IPS DF 19.7 (cell line): ENCODE measurements around the gene NOTCH2.
A peak's percentile ranks its signal among the peaks of the same experiment; 100 is the strongest.

Experiments
- DNase-seq: peaks from one replicate; pipeline ENCODE4 v3.0.0-alpha.2; 2013; ENCODE audit warnings: low read depth, low spot score

Gene NOTCH2

DNA sequence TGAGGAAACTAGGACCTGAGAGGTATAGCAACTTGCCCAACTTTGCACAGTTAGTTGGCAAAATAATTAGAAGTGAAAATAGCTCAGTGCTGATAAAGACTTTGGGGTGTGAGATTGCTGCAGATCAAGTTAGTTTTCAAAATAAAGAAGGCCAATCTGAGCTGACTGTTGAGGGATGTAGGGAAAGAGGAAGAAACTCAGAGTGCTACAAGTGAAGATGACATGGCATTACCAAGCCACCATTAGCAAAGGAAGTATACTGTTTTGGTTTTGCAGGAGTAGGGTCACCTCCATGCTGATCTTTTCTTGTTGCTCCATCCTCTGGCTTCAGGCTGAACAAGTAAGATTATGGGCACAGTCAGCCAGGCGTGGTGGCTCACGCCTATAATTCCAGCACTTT is 94.5 kb downstream of the NOTCH2 start:
- DNase-seq: no peak

DNA sequence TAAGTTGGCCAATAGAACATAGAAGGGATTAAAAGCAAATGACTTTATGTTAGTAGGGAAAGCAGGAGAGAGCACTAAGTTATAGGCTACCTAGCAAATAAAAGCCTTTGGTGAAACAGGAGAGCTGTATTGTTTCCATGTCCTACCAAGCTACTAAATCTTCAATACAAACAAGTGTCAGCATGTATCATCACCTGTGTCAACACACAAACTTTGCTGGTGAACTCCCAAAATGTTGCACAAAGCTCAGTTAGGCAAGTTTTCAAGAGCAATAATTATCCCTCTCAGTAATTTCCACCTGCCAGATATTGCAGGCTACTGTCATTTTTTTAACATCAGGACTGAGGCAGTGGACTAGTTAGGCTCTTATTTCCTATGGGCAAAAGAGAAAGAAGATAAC is 95.4 kb downstream of the NOTCH2 start:
- no peak for DNase-seq

DNA sequence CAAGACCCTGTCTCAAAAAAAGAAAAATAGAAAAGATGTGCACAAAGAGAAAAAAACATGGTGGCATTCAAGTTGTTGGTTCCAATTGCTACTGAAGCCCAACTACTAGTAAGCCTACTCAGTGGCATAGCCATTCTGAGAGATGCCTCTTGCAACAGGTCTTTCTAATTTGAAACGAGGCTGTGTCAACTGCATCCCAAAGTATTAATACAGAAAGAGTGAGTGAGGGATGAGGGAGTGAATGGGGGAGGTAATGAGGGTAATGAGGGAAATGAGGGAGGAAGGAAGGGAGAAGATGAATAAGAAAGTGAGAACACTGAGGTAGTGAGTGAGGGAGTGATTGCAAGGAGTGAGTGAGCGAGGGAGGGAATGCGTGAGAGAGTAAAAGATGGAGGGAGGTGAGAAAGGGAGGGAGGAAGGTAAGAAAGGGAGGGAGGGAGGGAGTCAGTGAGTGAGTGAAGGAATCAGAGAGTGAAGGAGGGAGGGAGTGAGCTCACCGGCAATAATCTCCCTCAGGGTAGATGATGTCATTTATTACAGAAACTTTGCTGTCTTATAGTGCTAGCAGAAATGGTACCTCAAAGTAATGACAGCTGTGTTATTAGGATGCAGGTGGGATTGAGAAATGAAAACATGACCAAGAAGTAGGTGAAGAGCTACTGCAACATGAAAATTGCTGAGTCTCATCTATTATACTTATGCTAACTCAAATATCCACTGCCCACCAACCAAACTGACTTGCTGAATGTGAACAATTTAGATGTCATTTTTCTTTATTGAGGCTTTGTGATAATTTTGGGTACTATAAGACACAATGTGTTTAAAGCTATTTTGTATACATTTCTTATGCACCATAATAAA is 97.5 kb downstream of the NOTCH2 start:
- no peak for DNase-seq

DNA sequence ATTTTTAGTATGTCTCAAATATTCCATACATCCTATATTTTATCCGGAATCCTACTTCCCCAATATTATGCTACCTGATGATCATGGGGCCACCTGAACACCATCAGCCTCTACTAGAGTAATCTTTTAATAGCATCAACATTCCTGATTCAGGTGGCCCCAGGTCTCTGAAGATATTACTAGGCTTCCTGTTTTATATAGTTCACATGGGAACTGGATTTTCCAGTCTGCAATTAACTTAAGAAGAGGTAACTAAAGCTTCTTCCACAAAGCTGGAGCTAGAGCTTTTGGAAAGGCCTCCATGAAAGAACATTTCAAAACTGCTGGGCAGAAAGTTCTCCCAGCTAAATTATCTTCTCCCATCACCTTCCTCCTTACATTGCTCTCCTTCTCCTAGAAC is 100.9 kb downstream of the NOTCH2 start:
- DNase-seq: no peak

DNA sequence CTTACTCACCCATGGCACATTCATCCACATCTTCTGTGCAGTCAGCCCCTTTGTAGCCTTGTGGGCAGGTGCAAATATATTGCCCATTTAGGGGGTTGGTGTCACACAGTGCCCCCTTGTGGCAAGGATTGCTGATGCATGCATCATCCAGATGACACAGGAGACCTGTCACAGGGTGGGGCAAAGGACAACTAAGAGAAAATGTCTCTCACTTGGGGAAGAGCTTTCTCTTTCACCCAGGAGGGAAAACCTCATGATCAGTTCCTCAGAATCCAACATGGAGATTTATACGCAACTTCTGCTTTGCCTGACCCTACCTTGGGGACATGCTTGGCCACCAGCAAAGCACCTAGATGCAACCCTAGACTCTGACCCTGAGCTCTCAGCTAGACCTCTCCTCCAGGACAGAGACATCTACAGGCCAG is 101.4 kb downstream of the NOTCH2 start:
- DNase-seq: peak; percentile 23

DNA sequence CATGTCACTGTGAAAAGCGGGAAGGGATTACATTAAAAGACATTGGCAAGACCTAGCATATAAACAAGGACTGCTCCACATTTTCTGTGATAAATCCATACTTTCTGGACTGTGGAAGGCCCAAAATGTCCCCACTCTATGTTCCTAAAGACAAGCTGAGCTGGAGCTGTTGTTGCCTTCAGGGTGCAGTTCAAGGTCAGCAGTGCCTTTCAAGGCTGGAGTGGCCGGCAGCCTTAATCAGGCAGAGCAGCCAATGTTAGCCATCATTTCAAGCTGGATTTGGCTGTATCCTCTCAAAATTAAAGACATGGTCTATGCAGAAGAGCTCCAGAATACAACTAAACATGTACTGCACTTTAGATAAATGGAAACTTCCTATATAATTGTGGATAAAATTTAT is 102.8 kb downstream of the NOTCH2 start:
- no peak for DNase-seq

DNA sequence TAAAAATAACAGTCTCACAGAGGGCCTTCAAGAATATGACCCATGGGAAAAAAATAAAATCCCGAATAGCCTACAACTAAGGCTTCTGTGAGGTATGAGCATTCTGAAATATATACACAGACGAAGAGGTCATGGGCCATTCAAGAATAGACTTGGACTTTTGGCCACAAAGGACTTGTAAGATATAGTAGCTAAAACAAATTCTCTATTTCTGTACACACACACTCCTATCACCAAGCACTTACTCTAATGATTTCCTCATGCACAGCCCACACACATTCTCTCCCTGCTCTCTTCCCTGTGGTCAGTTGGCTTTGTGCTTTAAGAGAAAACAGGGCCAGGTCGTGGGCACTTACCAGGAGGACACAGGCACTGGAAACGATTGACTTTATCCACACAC is 103.4 kb downstream of the NOTCH2 start:
- no peak for DNase-seq

DNA sequence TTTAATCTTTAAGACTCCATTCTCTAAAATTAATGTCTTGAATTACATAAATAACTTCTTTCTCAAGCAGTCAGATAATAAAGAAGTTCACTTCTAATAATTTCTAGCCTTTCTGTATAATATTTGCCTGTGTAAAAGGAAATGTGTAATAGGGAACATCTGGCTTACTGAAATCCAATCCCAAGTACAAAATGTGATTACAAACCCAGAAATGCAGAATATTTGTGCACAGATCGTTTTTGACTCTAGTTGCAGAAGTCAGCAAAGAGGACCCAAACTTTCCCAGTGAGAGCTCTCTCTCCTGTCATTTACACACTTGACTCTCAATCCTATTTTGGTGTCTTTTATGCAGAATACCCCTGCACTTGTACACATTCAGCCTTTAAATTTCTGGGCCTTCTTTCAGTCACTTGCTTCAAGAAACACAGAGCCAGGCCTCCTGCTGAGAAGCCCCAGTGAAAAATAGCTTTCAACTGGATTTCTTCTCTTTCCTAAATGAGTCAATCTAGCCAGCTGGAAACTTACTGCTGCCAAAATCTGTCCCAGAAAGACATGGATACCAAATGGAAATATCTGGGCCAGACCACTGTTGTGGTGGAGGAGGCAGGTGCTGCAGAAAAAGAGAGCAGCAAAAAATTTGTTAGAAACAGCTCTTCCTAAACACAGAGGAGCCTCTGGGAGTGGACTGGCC is 104.6 kb downstream of the NOTCH2 start:
- DNase-seq: no peak

DNA sequence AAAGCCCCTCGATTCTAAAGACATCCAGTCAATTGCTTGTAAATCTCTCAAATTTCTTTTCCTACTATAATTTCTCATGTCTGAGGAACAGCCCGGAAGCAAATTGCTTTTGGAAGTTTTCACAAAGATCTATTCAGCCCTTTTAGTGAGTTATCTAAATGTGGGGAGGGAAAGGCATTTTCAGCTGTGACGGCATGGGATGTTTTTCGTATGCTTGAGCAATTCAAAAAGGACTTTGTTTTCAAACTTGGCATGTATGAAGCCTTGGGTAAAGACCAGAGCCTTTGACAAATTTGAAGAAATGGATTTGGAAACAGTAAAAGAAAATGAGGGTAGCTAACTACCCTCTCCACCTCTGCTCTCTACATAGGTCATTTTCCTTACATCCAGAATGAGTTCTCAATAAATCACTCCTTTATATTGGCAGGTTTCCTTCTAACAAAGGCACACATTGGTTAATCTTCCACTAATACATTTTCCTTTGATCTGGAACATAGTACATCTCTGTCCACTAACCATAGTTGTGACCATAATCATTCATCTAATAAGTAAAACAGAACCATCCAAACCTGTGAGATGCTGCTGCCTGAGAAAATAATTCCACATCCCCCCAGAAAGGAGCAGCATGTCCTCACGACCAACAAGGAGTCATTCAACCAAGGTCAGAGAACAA is 107.0 kb downstream of the NOTCH2 start:
- DNase-seq: no peak

DNA sequence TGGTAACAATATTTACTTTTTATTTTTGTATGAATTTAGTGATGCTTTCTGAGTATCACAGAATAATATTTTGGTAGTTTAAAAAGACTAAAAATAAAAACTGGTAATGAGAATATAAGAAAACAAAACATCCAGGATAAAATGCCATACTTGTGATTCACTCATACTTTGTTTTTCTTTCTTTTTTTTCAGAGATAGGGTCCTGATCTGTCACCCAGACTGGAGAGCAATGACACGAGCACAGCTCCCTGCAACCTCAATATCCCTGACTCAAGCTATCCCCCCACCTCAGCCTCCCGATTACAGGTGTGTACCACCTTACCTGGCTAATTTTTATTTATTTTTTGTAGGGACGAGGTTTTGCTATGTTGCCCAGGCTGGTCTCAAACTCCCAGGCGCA is 109.0 kb downstream of the NOTCH2 start:
- no peak for DNase-seq

DNA sequence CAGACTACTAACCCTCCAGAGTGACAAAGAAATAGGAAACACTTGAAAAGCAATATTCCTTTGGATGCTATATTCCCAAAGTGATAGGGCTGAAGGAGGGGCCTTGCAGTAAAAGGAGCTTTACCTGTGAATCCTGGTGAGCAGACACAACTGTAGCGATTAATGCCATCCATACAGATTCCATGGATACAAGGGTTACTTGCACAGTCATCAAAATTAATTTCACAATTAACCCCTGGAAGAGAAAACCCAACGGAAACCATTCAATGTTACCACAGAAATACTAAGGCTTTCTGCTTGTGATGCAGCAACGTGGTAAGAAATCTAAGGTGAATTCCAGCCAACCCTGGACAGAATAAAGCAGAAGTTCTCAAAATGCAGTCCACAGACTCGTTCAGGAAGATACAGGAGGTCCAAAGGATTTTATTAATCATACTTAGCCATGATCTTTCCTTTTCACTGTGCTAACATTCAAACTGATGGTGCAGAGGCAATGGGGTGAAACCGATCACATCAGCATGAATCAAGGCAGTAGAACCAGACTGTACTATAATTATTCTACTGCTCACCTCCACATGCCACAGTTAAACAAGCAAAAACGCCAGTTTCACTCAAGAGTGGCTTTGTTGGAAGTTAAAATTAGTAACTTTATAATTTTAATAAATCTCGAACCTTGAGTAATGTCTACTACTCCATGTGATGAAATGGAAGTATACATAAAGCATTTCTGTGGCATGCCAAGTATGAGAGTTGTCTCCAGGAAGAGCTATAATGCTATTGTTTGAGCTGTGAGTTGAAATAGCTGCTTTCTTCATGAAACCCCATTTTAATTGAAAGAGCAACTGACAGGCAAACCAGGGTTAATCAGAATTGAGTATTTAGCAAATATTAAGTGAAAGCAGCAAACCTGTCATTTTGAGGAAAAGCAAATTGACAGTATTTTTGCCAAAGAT is 109.9 kb downstream of the NOTCH2 start:
- DNase-seq: no peak

DNA sequence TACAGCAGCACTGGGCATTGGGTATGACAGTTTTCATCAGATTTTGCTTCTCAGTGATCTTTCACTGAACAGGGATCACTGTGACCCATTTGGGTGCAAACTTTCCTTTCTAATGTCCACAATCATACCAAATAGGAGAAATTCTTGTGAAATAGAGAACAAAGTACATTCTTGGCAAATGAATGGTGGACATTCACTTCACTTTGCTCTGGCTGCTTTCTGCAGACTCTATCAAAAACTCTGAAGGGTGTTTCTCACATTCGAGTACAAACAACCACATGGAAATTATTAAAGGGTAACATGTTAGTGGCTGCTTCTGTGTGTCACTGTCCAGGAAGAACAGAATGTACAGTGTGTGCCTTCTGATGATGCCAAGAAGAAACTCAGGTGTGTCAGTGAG is 111.2 kb downstream of the NOTCH2 start:
- no peak for DNase-seq

DNA sequence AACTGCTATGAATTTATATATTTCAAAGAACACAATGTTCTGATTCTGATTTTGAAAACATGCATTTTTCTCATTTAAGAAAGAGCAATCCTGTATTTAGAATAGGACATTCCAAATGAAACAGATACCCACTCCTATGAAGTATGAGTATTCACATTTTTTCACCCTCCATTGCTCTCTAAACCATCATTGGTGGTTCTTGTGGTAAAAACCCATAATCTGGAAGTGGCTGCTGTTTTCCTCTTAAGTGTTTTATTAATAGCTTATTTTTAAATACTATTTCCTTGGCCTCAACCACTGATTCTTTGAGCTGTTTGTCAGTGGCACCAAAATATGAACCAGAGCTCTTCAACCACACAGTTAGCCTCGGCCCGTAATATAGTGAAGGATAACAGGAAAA is 113.2 kb downstream of the NOTCH2 start:
- no peak for DNase-seq

DNA sequence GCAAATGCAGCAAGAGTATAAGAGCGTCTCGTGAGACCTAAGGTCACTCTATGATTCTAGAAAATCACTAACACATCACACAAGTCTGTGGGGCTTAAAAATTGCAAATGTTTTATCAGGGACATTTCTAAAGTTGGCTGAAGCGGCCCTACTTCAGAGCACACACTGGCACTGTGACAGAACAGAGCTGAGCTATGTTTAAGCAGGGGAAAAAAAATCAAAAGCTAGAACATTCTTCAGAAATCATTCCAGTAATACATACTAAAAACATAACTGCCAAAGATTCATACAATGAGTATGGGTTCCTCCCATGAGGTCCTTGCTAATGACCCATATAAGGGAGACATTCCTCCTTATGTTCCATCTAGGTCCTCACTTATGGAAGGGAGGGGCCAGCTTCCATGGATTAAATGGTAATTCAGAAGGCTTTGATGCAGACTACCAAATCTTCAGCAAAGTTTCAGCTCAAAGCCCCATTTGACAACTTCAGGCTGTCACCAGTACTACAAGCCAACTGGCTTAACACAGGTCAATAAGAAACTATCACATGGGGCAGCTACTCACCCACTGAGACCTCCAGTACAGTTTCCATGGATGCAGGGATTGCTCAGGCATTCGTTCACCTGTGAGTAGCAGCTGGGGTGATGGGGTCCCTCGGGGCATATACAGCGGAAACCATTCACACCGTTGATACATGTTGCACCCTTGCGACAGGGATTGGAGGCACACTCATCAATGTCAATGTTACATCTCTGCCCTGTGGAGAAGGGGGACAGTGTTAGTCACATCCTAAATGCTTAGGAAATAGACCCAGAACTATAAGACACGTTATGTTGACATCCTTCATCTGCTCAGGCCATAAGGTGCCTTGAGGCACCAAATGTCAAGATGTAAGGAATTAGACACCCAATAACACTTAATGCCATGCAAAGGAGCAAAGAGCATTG is 114.7 kb downstream of the NOTCH2 start:
- DNase-seq: no peak

DNA sequence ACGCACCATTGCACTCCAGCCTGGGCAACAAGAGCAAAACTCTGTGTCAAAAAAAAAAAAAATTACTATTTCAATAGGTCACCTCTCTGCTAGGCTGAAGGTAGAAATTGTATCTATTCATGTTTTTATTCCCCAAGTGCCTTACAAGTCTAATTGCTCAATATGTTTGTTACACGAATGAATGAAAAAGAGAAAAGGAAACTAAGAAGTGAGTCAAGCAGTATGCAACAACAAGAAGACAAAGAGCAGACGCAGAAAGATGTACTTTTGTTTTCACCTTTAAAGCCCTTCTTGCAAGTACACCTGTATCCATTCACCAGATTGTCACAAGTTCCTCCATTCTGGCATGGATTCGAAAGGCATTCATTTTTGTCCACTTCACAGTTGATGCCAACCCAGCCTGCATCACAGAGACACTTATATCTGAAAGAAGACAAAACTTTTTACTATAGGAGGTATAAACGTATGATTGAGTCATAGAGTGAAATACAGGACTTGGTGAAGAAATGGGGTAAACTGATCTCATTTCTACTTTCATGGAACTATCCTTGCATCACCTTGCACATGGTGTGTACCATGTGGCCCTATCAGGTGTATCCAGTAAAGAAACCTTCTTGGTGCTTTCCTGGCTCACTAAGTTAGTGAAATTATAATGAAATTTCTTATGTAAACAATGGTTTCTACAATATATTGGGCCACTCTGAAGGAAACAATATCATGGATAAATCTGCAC is 116.0 kb downstream of the NOTCH2 start:
- no peak for DNase-seq

DNA sequence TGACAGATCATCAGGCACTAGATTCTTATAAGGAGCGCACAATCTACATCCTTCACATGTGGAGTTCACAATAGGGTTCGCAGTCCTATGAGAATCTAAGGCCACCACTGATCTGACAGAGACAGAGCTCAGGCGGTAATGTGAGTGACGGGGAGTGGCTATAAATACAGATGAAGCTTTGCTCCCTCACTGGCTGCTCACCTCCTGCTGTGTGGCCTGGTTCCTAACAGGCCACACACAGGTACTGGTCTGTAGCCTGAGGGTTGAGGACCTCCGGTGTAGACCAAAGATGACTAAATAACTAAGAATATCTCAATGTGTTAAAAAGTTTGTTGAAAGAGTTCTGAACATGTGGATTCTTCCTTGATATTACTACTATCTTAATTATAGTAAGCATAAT is 117.0 kb downstream of the NOTCH2 start:
- DNase-seq: no peak

DNA sequence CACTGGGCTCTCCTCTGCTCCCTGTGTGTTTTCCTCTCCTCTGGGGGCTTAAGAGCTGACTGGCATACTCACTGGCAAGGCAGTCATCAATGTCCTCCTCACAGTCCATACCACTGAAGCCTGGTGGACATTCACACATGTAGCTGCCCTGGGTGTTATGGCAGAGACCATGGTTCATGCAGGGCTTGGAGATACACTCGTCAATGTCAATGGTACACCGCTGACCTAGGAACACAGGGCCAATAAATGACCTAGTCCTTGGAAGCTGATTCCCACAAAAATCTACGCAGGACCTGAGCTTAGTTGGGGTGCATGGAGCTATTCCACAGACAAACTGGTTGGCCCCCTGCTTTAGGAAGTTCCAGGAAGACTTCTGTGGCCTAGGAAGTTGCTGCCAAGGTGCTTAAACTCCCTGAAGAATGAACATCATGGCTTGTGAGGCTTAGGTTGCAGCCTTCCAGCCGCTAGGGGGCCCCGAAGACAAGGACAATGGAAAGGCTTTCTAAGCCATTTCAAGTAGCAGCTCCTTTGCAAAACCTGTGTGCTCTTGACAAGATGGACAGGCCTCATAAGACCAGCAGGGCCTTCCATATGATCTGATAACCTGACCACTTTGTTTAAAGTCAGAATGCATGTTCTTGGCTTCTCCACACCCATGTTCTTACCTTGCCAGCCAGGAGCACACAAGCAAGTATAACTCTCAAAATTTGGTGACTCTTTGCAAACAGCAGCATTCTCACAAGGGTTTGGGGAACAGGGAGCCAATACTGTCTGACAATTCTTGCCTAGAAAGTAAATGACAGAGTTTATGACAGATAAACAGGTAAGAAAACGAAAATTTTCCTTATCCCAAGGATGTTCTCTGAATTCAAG is 120.9 kb downstream of the NOTCH2 start:
- peak; percentile 30 for DNase-seq

DNA sequence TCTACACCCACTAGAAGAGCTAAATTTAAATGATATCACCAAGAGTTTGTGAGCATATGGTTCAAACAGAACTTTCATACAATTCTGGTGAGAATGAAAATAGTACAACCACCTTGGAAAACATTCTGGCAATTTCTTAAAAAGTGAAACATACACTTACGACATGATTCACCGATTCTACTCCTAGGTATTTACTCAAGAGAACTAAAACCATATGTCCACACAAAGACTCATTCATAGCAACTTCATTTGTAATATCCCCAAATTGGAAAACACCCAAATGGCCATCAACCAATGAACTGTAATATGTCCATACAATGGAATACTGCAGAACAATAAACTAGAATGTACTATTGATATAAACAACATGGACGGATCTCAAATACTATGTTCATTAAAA is 122.0 kb downstream of the NOTCH2 start:
- no peak for DNase-seq

DNA sequence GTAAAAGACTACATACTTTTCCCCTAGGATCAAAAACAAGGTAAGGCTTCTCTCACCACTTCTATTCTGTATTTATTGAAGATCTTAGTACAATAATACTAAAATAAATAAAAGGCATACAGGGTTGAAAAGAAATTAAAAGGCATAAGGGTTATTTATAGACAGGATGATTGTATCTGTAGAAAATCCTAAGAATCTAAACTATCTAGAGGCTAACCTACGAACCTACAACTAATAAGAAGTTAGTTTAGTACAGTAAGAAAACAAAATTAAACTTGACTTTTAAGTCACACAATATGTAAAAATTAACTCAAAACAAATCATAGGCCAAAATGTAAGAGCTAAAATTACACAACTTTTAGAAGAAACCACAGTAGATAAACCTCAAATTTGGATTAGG is 122.7 kb downstream of the NOTCH2 start:
- no peak for DNase-seq
